Mesenteric fat pad (tissue), 1 donor: Measurements from ENCODE around the gene IL15RA. TPM values are rescaled to one million over a fixed set of nuclear protein-coding genes. Genes with fewer than 3 reads are reported as not detected.

Source experiments
- total RNA-seq: library from RNA; stranded (reverse); fragmentation: NEBNext Ultra II Directional; extraction: Animal tissue kit (Norgen Biotek cat#: 25700); gene quantifications from one replicate; pipeline ENCODE4 v1.2.1, GENCODE V29; 2021
- donor health status: DM: yes; HTN: yes; CAD: no.

IL15RA gene
- total RNA-seq, 1 donor from 2014 or later = 24.6 TPM

Other genes with a start within 250 kb of the IL15RA start
- 179 TPM for gene GDI2, start 164.1 kb downstream of the IL15RA start, total RNA-seq
- gene ANKRD16, start 87.7 kb downstream of the IL15RA start, total RNA-seq = 4.8 TPM
- 80.4 TPM for gene FBH1, start 87.3 kb downstream of the IL15RA start, total RNA-seq
- 2.4 TPM for gene IL2RA, start 84.8 kb upstream of the IL15RA start, total RNA-seq
- gene RBM17, start 111.5 kb upstream of the IL15RA start, total RNA-seq = 137 TPM
- gene PFKFB3, start 225.4 kb upstream of the IL15RA start, total RNA-seq = 441 TPM